ENCODE data around the gene ANTKMT. TPM values are rescaled to one million over a fixed set of nuclear protein-coding genes. Genes with fewer than 3 reads are reported as not detected.

ANTKMT gene
- total RNA-seq, 1 donor from 2014 or later, result 26.0 TPM

DNA sequence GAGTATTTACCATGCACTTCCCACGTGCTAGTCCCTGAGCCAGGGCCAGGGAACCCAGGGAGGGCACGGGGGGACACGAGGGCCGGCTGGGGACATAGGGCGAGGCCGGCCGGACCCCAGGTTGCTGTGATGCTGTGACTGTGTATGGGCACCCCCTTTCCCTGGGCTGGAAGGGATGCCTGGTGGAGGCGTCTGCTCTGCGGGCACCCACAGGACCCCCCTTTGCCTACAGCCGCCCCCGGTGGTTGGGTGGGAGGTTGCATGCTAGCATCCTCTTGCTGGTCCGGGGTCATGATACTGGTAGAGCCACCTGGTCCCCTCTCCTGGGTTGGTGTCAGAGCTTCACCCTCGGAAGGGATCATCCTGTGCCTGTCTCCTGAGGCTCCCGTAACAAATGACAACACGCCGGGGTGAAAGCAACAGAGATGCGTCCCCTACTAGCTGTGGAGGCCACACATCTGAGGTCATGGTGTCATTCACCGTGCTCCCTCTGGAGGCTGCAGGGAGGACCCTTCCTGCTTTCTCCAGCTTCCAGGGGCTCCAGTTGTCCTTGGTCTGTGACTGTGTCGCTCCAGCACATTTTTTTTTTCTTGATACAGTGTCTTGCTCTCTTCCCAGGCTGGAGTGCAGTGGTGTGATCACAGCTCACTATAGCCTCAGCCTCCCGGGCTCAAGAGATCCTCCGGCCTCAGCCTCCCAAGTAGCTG, 23.0 kb downstream of the ANTKMT start:
- TF ChIP-seq POLR2A (IDR thresholded peaks at IDR 0.05) (no peak), POLR2AphosphoS5 (IDR thresholded peaks at IDR 0.05; ENCODE audit: insufficient read depth in 1 of 2, low read depth in 1 of 2) (no peak)
- TF ChIP-seq, protein P1, sequence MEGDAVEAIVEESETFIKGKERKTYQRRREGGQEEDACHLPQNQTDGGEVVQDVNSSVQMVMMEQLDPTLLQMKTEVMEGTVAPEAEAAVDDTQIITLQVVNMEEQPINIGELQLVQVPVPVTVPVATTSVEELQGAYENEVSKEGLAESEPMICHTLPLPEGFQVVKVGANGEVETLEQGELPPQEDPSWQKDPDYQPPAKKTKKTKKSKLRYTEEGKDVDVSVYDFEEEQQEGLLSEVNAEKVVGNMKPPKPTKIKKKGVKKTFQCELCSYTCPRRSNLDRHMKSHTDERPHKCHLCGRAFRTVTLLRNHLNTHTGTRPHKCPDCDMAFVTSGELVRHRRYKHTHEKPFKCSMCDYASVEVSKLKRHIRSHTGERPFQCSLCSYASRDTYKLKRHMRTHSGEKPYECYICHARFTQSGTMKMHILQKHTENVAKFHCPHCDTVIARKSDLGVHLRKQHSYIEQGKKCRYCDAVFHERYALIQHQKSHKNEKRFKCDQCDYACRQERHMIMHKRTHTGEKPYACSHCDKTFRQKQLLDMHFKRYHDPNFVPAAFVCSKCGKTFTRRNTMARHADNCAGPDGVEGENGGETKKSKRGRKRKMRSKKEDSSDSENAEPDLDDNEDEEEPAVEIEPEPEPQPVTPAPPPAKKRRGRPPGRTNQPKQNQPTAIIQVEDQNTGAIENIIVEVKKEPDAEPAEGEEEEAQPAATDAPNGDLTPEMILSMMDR (IDR thresholded peaks at IDR 0.05), result no peak
- Histone ChIP-seq H3K27ac (no peak overlapping the region), H3K27me3 (no peaks in the 10 kb centered on the region), H3K4me3 (no peak overlapping the region), H3K4me1 (peaks cover 19% of the 10 kb centered on the region), H3K36me3 (no peaks in the 10 kb centered on the region), H3K9me3 (no peaks in the 10 kb centered on the region)
- intact Hi-C loops (cut with DNase I), result no loop called here
- DNase-seq (ENCODE audit: extremely low spot score in 2 of 2), result no peak

DNA sequence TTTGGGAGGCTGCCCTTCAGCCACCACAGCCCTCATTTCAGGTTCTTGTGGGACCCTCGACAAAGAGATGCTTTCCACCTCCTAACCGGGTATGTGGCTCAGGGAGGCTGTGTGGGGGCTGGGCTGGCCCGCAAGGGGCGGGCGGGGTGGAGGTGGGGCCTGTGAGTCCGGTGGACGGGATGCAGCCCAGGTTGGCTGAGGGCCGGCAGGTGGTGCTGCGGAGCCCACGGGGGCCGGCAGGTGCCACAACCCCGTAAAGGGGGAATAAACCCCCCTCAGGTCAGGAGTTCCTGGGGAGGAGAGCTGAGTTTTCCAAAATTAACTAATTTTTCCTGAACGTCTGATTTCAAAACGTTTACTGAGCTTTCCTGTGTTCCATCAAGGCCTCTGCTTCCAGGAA, 24.8 kb downstream of the ANTKMT start:
- H3K36me3 ChIP-seq, result no peaks in the 10 kb centered on the region
- H3K4me3 ChIP-seq, result no peak overlapping the region
- H3K4me1 ChIP-seq, result peaks cover 5% of the 10 kb centered on the region
- no peak for DNase-seq (ENCODE audit: extremely low spot score in 2 of 2)
- no peaks in the 10 kb centered on the region for H3K9me3 ChIP-seq
- intact Hi-C loops (cut with DNase I), result no loop called here
- H3K27ac ChIP-seq, result no peak overlapping the region
- no peak for TF ChIP-seq POLR2A (IDR thresholded peaks at IDR 0.05)
- no peak for TF ChIP-seq POLR2AphosphoS5 (IDR thresholded peaks at IDR 0.05; ENCODE audit: insufficient read depth in 1 of 2, low read depth in 1 of 2)
- TF ChIP-seq, protein P1 (IDR thresholded peaks at IDR 0.05), result no peak
- no peaks in the 10 kb centered on the region for H3K27me3 ChIP-seq

DNA sequence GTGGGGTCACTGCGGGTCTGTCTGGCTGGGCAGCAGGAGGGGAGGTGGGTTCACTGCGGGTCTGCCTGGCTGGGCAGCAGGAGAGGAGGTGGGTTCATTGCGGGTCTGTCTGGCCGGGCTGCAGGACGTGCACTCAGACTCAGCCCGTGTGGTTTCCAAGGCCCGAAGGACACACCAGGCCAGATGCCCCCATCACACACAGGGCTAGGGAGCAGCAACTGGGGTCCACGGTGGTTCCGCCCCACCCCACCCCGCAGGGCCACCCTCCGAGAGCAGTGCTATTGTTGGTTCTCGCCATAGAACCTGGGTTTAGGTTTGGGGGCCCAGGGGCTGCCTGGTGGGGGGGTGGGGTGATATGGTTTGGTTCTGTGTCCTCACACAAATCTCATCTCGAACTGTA, 25.7 kb downstream of the ANTKMT start:
- H3K27ac ChIP-seq, result no peak overlapping the region
- H3K36me3 ChIP-seq, result no peaks in the 10 kb centered on the region
- H3K4me1 ChIP-seq, result no peaks in the 10 kb centered on the region
- DNase-seq (ENCODE audit: extremely low spot score in 2 of 2), result no peak
- intact Hi-C loops (cut with DNase I), result no loop called here
- H3K4me3 ChIP-seq, result no peak overlapping the region
- no peaks in the 10 kb centered on the region for H3K9me3 ChIP-seq
- TF ChIP-seq POLR2A (IDR thresholded peaks at IDR 0.05), result no peak
- TF ChIP-seq POLR2AphosphoS5 (IDR thresholded peaks at IDR 0.05; ENCODE audit: insufficient read depth in 1 of 2, low read depth in 1 of 2), result no peak
- TF ChIP-seq, protein P1 (IDR thresholded peaks at IDR 0.05), result no peak
- no peaks in the 10 kb centered on the region for H3K27me3 ChIP-seq

DNA sequence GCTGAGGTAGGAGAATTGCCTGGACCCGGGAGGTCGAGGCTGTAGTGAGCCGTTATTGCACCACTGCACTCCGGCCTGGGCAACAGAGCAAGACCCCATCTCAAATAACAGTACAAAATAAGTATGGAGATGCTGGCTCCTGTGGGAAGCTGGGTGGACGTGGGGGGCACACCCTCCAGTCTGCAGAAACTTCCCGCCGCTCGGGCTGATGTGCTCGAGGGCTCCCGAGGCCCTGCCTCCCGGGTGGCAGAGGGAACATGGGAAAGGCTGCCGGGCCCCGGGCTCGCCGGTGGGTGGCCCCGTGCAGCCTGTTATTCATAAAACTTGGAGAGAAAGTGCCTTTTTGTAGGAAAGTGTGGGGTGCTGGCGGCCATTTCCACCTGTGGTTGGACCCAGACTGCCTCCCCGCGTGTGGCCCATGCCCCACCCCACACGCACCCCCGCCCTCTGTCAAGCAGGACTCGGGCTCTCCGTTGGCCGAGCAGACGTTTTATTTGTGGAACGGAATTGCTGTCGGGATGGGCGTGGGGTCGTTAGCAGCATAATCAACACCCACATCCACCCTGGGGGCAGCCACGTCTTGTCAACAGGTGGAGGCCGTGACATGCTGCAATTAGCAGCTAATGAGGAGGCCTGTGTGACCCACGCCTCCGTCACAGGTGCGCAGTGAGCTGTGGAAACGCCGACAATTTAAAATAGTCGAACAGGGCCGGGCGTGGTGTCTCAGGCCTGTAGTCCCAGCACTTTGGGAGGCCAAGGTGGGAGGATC, 27.2 kb downstream of the ANTKMT start:
- H3K36me3 ChIP-seq, result no peaks in the 10 kb centered on the region
- TF ChIP-seq POLR2AphosphoS5 (IDR thresholded peaks at IDR 0.05; ENCODE audit: insufficient read depth in 1 of 2, low read depth in 1 of 2) (no peak), POLR2A (IDR thresholded peaks at IDR 0.05) (no peak)
- TF ChIP-seq, protein P1 (IDR thresholded peaks at IDR 0.05), result no peak
- no peaks in the 10 kb centered on the region for H3K9me3 ChIP-seq
- intact Hi-C loops (cut with DNase I), result no loop called here
- no peak overlapping the region for H3K4me3 ChIP-seq
- H3K27ac ChIP-seq, result no peak overlapping the region
- H3K4me1 ChIP-seq, result no peaks in the 10 kb centered on the region
- no peak for DNase-seq (ENCODE audit: extremely low spot score in 2 of 2)
- H3K27me3 ChIP-seq, result no peaks in the 10 kb centered on the region

DNA sequence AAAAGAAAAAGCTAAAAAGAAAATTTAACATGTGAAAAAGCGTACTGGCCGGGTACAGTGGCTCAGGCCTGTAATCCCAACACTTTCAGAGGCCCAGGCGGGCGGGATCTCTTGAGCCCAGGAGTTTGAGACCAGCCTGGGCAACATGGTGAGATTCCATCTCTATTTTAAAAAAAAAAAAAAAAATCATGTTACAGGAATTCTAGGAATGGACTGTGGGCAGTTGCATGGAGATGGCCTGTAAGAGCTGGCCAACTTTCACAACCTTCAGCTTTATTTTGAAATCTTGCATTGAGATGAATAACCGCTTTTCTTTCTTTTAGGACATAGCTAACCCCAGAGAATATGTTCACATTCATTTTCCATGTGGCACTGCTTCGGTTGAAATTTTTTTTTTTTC, 28.1 kb downstream of the ANTKMT start:
- Histone ChIP-seq H3K4me3 (no peak overlapping the region), H3K27ac (no peak overlapping the region), H3K27me3 (no peaks in the 10 kb centered on the region), H3K4me1 (no peaks in the 10 kb centered on the region), H3K9me3 (no peaks in the 10 kb centered on the region), H3K36me3 (no peaks in the 10 kb centered on the region)
- TF ChIP-seq POLR2AphosphoS5 (IDR thresholded peaks at IDR 0.05; ENCODE audit: insufficient read depth in 1 of 2, low read depth in 1 of 2), result no peak
- TF ChIP-seq, protein P1 (IDR thresholded peaks at IDR 0.05), result no peak
- no peak for TF ChIP-seq POLR2A (IDR thresholded peaks at IDR 0.05)
- DNase-seq (ENCODE audit: extremely low spot score in 2 of 2), result no peak
- intact Hi-C loops (cut with DNase I), result no loop called here

Data from vagina (tissue), 2 donors.